H1 (cell line): Measurements from ENCODE around the gene DPY19L3. TPM values are rescaled to one million over a fixed set of nuclear protein-coding genes. Genes with fewer than 3 reads are reported as not detected.

Source experiments
- ASH2L ChIP-seq: fragments of 200-600, 300-600 bp; sonication (generic); IDR thresholded peaks from one replicate; pipeline ENCODE4 v1.7.1; 2017; ENCODE audit warnings: low read length
- BRCA1 ChIP-seq: IDR thresholded peaks from 2 replicates; pipeline ENCODE4 v1.6.1; 2012; ENCODE audit warnings: low read depth, low read length, improper control_type of control experiment
- KDM1A ChIP-seq: fragments of 200-600, 300-600 bp; sonication (generic); IDR thresholded peaks from 2 replicates; pipeline ENCODE4 v1.7.1; 2016; ENCODE audit warnings: mild to moderate bottlenecking, low read length, borderline replicate concordance
- RNF2 ChIP-seq: fragments of 200-900, 300-1000 bp; sonication (generic); IDR thresholded peaks from 2 replicates; pipeline ENCODE4 v1.7.1; 2016; ENCODE audit warnings: borderline replicate concordance, low read depth, mild to moderate bottlenecking, antibody characterized with exemption, low read length; ENCODE audit not compliant: poor library complexity, severe bottlenecking; ENCODE audit errors: missing control alignments
- SIRT6 ChIP-seq: IDR thresholded peaks from one replicate; pipeline ENCODE4 v1.7.1; 2012; ENCODE audit warnings: low read length, inconsistent platforms
- YY1 ChIP-seq: IDR thresholded peaks from 2 replicates; pipeline ENCODE4 v1.6.1; 2011; ENCODE audit warnings: low read depth, mild to moderate bottlenecking, low read length
- polyA plus RNA-seq, 7 experiments: library from polyadenylated mRNA; depleted of rRNA in 3 of 7; stranded (reverse) in 5 of 7; unstranded in 2 of 7; fragments of >200 nt in 5 of 7; fragments of 200-250 nt in 2 of 7; gene quantifications; 1 replicate in 5 of 7; 2 replicates in 1 of 7; 4 replicates in 1 of 7; pipeline versions ENCODE4 v1.2.1 to v1.2.3, GENCODE V29; 2011 to 2013; ENCODE audit warnings: missing spikeins in 2 of 7, mixed read lengths in 2 of 7
- total RNA-seq: library from RNA; stranded (reverse); fragmentation: NEBNext Ultra II Directional; extraction: Animal tissue kit (Norgen Biotek cat#: 25700); gene quantifications from 2 replicates; pipeline ENCODE4 v1.2.1, GENCODE V29; 2021

The DPY19L3 gene
- total and polyA plus RNA-seq, 2 of the 8 experiments (the other 6 are each of a cell fraction or from before 2014, with no cell fraction given) = 35.3 to 60.2 TPM

DNA sequence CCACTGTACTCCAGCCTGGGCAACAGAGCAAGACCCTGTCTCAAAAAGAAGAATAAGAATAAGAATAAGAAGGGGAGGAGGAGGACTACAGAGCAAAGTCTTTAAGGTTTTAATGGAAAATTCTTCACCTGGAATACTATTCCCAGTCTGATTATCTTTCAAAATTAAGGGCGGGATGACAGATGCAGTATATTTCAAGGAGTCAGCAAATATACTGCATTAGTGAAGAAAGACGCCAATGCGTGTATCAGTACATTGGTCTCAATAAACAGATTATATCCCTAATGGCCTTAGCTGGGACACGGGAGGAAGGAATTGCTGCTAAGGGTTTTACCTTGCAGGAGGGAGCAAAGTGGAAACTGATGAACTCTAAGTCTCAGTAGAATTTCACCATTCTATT is 121.3 kb downstream of the DPY19L3 start (continued):
- TF ChIP-seq BRCA1 (no peak), KDM1A (no peak), YY1 (no peak), RNF2 (no peak), ASH2L (no peak), SIRT6 (no peak)
